A673 (cell line): ENCODE data around the gene CEP131. TPM values are rescaled to one million over a fixed set of nuclear protein-coding genes. Genes with fewer than 3 reads are reported as not detected.

Experiments
- BruUV-seq: library from RNA; stranded (reverse); fragments of 400-500 nt; replicated peaks from 2 replicates; lab custom pipeline; 2021; lab: Mats Ljungman, UMichigan
- CTCF ChIA-PET: fragments of 300-600 bp; sonication (Branson Sonifier 250); formaldehyde crosslinking; loops from one replicate; lab custom pipeline; 2022; ENCODE audit warnings: antibody characterized with exemption; lab: Charles Lee
- POLR2A ChIA-PET: fragments of 300-600 bp; sonication (Branson Sonifier 250); formaldehyde crosslinking; loops from one replicate; lab custom pipeline; 2022; ENCODE audit warnings: antibody characterized with exemption; ENCODE audit not compliant: low non-redundant PET; lab: Charles Lee
- DNase-seq: peaks from one replicate; pipeline ENCODE4 v3.0.0-alpha.2; 2015; ENCODE audit warnings: low spot score
- H3K27ac ChIP-seq: fragments of 200-600 bp; sonication (generic); 2 replicates; pipeline ENCODE4 v1.5.1; 2016; ENCODE audit warnings: mixed run types, low read depth, mild to moderate bottlenecking, mixed read lengths, antibody characterized with exemption, low read length; ENCODE audit not compliant: poor library complexity, severe bottlenecking
- H3K27me3 ChIP-seq: fragments of 200-600 bp; sonication (generic); replicated peaks from 2 replicates; pipeline ENCODE4 v1.6.1; 2017; ENCODE audit warnings: mixed run types, low read depth, mild to moderate bottlenecking, mixed read lengths, antibody characterized with exemption, low read length; ENCODE audit not compliant: insufficient read depth, poor library complexity
- H3K36me3 ChIP-seq: fragments of 200-600 bp; sonication (generic); 2 replicates; pipeline ENCODE4 v1.6.1; 2016; ENCODE audit warnings: mixed run types, mild to moderate bottlenecking, mixed read lengths, antibody characterized with exemption, low read length; ENCODE audit not compliant: insufficient read depth, poor library complexity, severe bottlenecking
- H3K4me1 ChIP-seq: fragments of 200-600 bp; sonication (generic); 2 replicates; pipeline ENCODE4 v1.6.1; 2017; ENCODE audit warnings: mixed run types, mild to moderate bottlenecking, mixed read lengths, antibody characterized with exemption, low read length; ENCODE audit not compliant: insufficient read depth, poor library complexity, severe bottlenecking
- H3K4me3 ChIP-seq: fragments of 200-600 bp; sonication (generic); 2 replicates; pipeline ENCODE4 v1.5.1; 2016; ENCODE audit warnings: low read depth, mixed run types, mild to moderate bottlenecking, mixed read lengths, low read length; ENCODE audit not compliant: poor library complexity, severe bottlenecking
- H3K9me3 ChIP-seq: fragments of 200-600 bp; sonication (generic); 2 replicates; pipeline ENCODE4 v1.6.1; 2016; ENCODE audit warnings: mixed run types, low read depth, mild to moderate bottlenecking, mixed read lengths, antibody characterized with exemption, low read length; ENCODE audit not compliant: poor library complexity, severe bottlenecking
- CTCF ChIP-seq: fragments of 300-800, 200-600 bp; sonication (generic); conservative IDR thresholded peaks from 2 replicates; pipeline ENCODE4 v1.5.1; 2017; ENCODE audit warnings: low read depth, mild to moderate bottlenecking, antibody characterized with exemption, low read length, moderate library complexity, mixed read lengths
- EZH2 ChIP-seq: fragments of 200-600 bp; sonication (generic); IDR thresholded peaks from 2 replicates; pipeline ENCODE4 v1.6.1; 2017; ENCODE audit warnings: borderline replicate concordance, low read depth, mild to moderate bottlenecking, mixed read lengths, antibody characterized with exemption, low read length; ENCODE audit not compliant: poor library complexity, severe bottlenecking
- intact Hi-C: fragments of 100-400 bp; cut with micrococcal nuclease; formaldehyde crosslinking; loops from one replicate; pipeline ENCODE4 v1.10.0; 2022; ENCODE audit not compliant: unreplicated experiment
- total RNA-seq: library from RNA; stranded (reverse); gene quantifications from 2 replicates; pipeline ENCODE4 v1.2.3, GENCODE V29; 2021

CEP131 gene
- total RNA-seq, 1 experiment from 2014 or later, result 27.1 TPM

DNA sequence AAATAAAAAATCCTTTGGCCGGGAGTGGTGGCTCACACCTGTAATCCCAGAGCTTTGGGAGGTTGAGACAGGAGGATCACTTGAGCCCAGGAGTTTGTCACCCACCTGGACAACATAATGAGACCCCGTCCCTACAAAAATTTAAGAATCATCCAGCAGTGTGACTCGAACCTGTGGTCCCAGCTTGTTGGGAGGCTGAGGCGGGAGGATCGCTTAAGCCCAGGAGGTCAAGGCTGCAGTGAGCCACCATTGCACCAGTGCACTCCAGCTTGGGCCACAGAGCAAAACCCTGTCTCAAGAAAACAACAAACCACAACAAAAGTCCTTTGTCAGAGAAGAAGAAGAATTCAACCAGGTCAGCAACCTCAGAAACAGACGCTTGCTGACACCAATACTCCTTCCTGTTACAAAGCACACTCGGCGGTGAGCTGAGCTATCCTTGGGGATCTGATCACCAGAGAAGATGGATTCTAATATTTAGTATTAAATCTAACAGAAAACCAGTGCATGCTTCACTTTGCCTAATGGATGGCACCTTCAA, 70.4 kb downstream of the CEP131 start:
- peaks cover 11% of the 10 kb centered on the region for H3K4me1 ChIP-seq
- ChIA-PET POLR2A (no interaction called here), CTCF (interaction anchor here (0.5 to 0.7 kb wide), 2 partner anchors 24 to 845 kb away, joined by 4 to 8 read pairs; no protein-coding TSS in a partner anchor)
- H3K27ac ChIP-seq, result no peak overlapping the region
- no peaks in the 10 kb centered on the region for H3K27me3 ChIP-seq
- H3K9me3 ChIP-seq, result no peaks in the 10 kb centered on the region
- no TSS peak for BruUV-seq
- no peaks in the 10 kb centered on the region for H3K36me3 ChIP-seq
- DNase-seq, result no peak
- intact Hi-C loops, result no loop called here
- no peak overlapping the region for H3K4me3 ChIP-seq
- TF ChIP-seq CTCF, result no peak
- no peak for TF ChIP-seq EZH2

GRCh38 chr17:81151278-81151677, 71.5 kb downstream of the CEP131 start:
- CTCF ChIA-PET, result no interaction called here
- no peak overlapping the region for H3K27ac ChIP-seq
- no peak overlapping the region for H3K4me3 ChIP-seq
- BruUV-seq, result no TSS peak
- H3K4me1 ChIP-seq, result peaks cover 11% of the 10 kb centered on the region
- H3K9me3 ChIP-seq, result no peaks in the 10 kb centered on the region
- POLR2A ChIA-PET, result no interaction called here
- intact Hi-C loops, result no loop called here
- H3K27me3 ChIP-seq, result no peaks in the 10 kb centered on the region
- TF ChIP-seq EZH2 (no peak), CTCF (no peak)
- H3K36me3 ChIP-seq, result no peaks in the 10 kb centered on the region
- DNase-seq, result no peak

DNA sequence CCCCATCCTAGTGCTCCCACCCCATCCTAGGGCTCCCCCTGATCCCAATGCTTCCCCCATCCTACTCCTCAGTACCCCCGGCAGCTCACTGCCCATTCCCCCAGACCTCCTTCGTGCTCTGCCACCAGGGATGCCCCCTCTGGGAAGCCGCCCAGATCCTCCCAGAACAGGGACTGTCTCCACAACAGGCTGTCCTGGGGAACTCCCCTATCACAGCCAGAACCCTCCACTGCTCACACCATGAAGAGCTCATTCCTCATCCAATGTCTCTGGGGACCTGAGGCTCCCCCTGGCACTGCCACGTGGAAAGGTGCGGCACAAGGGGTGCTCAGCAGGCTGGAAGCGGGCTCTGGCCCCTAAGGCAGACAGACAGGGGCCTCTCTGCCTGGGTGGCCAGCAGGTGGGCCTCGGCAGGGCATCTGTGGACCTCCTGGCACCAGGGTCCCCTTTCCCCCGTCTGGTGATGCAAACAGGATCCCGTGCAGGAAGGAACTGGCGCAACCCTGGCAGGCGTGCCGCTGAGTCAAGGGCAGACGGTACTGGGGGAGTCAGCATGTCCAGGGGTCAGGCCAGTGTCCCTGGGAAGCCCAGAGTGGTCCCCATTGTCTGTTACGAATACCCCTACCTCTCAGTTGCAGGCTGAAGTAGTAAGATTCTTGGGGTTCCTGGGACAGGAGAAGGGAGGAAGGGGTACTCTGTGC, 72.2 kb downstream of the CEP131 start:
- CTCF ChIA-PET, result no interaction called here
- POLR2A ChIA-PET, result interaction anchor here (0.5 to 0.8 kb wide), 2 partner anchors 446 to 829 kb away, joined by 4 to 13 read pairs; no protein-coding TSS in a partner anchor
- TF ChIP-seq EZH2 (no peak), CTCF (no peak)

More for the DNA sequence above, 72.2 kb downstream of the CEP131 start:
- Histone ChIP-seq H3K9me3 (no peaks in the 10 kb centered on the region), H3K4me3 (no peak overlapping the region), H3K36me3 (no peaks in the 10 kb centered on the region), H3K27ac (no peak overlapping the region), H3K27me3 (no peaks in the 10 kb centered on the region), H3K4me1 (peaks cover 11% of the 10 kb centered on the region)
- DNase-seq, result no peak
- intact Hi-C loops, result no loop called here
- BruUV-seq, result no TSS peak
